ENCODE data around the gene TNFAIP8. TPM values are rescaled to one million over a fixed set of nuclear protein-coding genes. Genes with fewer than 3 reads are reported as not detected.

Gene TNFAIP8
- total and polyA plus RNA-seq, 9 of the 15 experiments (the other 6 are each of a cell fraction or from before 2014, with no cell fraction given), result 29.9 to 52.2 (median 44.8) TPM

GRCh38 chr5:119370486-119370885, 14.7 kb downstream of the TNFAIP8 start (continued):
- no peak for TF ChIP-seq ZNF407 (IDR thresholded peaks at IDR 0.05; ENCODE audit: low read depth)
- TF ChIP-seq CREM (IDR thresholded peaks at IDR 0.05; ENCODE audit: low read depth), result no peak
- no peak for TF ChIP-seq ZNF79 (CRISPR knock-in tag; IDR thresholded peaks at IDR 0.05; ENCODE audit: low read depth)
- TF ChIP-seq CREBBP (IDR thresholded peaks at IDR 0.05; ENCODE audit: low read depth, low read length), result no peak
- no peak for TF ChIP-seq EZH2 (IDR thresholded peaks at IDR 0.05; ENCODE audit: borderline replicate concordance, low read depth, low read length)
- no peak for TF ChIP-seq ASH1L (IDR thresholded peaks at IDR 0.05; ENCODE audit: borderline replicate concordance, low read depth, partially characterized antibody)
- TF ChIP-seq ZC3H11A (IDR thresholded peaks at IDR 0.05; ENCODE audit: low read depth, low read length), result no peak
- TF ChIP-seq ATF1 (CRISPR knock-in tag; IDR thresholded peaks at IDR 0.05), result no peak
- no peak for TF ChIP-seq ATF1 (tag; IDR thresholded peaks at IDR 0.05)
- TF ChIP-seq E2F8 (IDR thresholded peaks at IDR 0.05; ENCODE audit: low read depth, partially characterized antibody), result no peak
- TF ChIP-seq ZNF668 (CRISPR knock-in tag; IDR thresholded peaks at IDR 0.05), result no peak
- no peak for TF ChIP-seq IRF9 (tag; IDR thresholded peaks at IDR 0.05)
- TF ChIP-seq ELF4 (CRISPR knock-in tag; IDR thresholded peaks at IDR 0.05), result no peak
